GM12878 (cell line): ENCODE measurements around the gene KRT31.
"Not testable (repeated sequence)": the region's sequence is repeated elsewhere in the genome, so short reads cannot be mapped to it uniquely, and the experiment has no call there.

Experiments
- ATF3 ChIP-seq: IDR thresholded peaks from 2 replicates; pipeline ENCODE4 v1.6.1; 2011; ENCODE audit warnings: low read depth, mild to moderate bottlenecking, low read length, moderate library complexity, borderline replicate concordance; ENCODE audit errors: extremely low read depth
- CEBPB ChIP-seq, 2 experiments: fragments of 150-350 bp in 1 of 2; IDR thresholded peaks; 2 replicates each; pipeline ENCODE4 v1.6.1; 2012 to 2014; ENCODE audit warnings: low read depth in 2 of 2, low read length in 2 of 2, borderline replicate concordance in 1 of 2, inconsistent platforms in 1 of 2
- CTCF ChIP-seq, 3 experiments: IDR thresholded peaks in 2 of 3; conservative IDR thresholded peaks in 1 of 3; 2 replicates each; pipeline ENCODE4 v1.5.1; 2011; ENCODE audit warnings: low read depth in 3 of 3, low read length in 3 of 3, mild to moderate bottlenecking in 3 of 3, control low read depth in 2 of 3, moderate library complexity in 2 of 3, inconsistent platforms in 1 of 3, mixed read lengths in 1 of 3; ENCODE audit not compliant: control insufficient read depth in 2 of 3, insufficient read depth in 1 of 3; ENCODE audit errors: extremely low read depth in 1 of 3
- EZH2 ChIP-seq: IDR thresholded peaks from 2 replicates; pipeline ENCODE4 v1.6.1; 2012; ENCODE audit warnings: low read depth, mild to moderate bottlenecking, control low read depth, inconsistent platforms, low read length, borderline replicate concordance; ENCODE audit not compliant: control insufficient read depth
- JUNB ChIP-seq: IDR thresholded peaks from 2 replicates; pipeline ENCODE4 v1.6.1; 2016; ENCODE audit warnings: antibody characterized with exemption, mild to moderate bottlenecking
- KAT2A ChIP-seq: conservative IDR thresholded peaks from 2 replicates; pipeline ENCODE4 v1.6.1; 2011; ENCODE audit warnings: low read depth, low read length; ENCODE audit not compliant: control insufficient read depth
- KLF5 ChIP-seq: fragments of 450-650 bp; IDR thresholded peaks from 2 replicates; pipeline ENCODE4 v1.6.1; 2014; ENCODE audit warnings: mild to moderate bottlenecking; ENCODE audit not compliant: partially characterized antibody
- MAX ChIP-seq: IDR thresholded peaks from 2 replicates; pipeline ENCODE4 v1.6.1; 2012; ENCODE audit warnings: low read depth, low read length, improper control_type of control experiment
- YY1 ChIP-seq: IDR thresholded peaks from 2 replicates; pipeline ENCODE4 v1.6.1; 2011; ENCODE audit warnings: low read depth, mild to moderate bottlenecking, low read length
- ZBTB33 ChIP-seq: fragments of 450-650 bp; IDR thresholded peaks from 2 replicates; pipeline ENCODE4 v1.6.1; 2017; ENCODE audit warnings: mild to moderate bottlenecking
- ZBTB40 ChIP-seq: fragments of 450-650 bp; IDR thresholded peaks from 2 replicates; pipeline ENCODE4 v1.6.1; 2016; ENCODE audit warnings: mild to moderate bottlenecking, moderate library complexity, borderline replicate concordance
- ZSCAN29 ChIP-seq: fragments of 450-650 bp; IDR thresholded peaks from 2 replicates; pipeline ENCODE4 v1.6.1; 2017; ENCODE audit warnings: mild to moderate bottlenecking, moderate library complexity

GRCh38 chr17:41430376-41430775 lies 33.0 kb upstream of the KRT31 start:
- not testable (repeated sequence) for TF ChIP-seq KAT2A; CEBPB (IDR thresholded peaks at IDR 0.05; ENCODE audit: borderline replicate concordance in 1 of 2, low read depth in 2 of 2, low read length in 2 of 2); ZSCAN29; KLF5; YY1; CTCF (IDR thresholded peaks at IDR 0.05 in 2 of 3, conservative IDR thresholded peaks at IDR 0.05 in 1 of 3; ENCODE audit: control insufficient read depth in 2 of 3, extremely low read depth in 1 of 3, insufficient read depth in 1 of 3, low read depth in 3 of 3, low read length in 3 of 3); ZBTB33; JUNB; MAX; EZH2; ZBTB40; ATF3
